Ovary (tissue), 3 donors: ENCODE measurements around the gene DAAM1.

ENCODE experiments used
- CTCF ChIP-seq, 3 donors: fragments of 450-650 bp in 2 of 3; fragments of 200-600 bp in 1 of 3; IDR thresholded peaks; one replicate each; pipeline versions ENCODE4 v1.5.1 to v1.8.0; 2016 to 2022; ENCODE audit warnings: antibody characterized with exemption in 3 of 3, mild to moderate bottlenecking in 1 of 3
- EP300 ChIP-seq: sonication (generic); formaldehyde crosslinking; IDR thresholded peaks from one replicate; pipeline ENCODE4 v1.6.1; 2017; ENCODE audit warnings: antibody characterized with exemption
- POLR2A ChIP-seq: fragments of 450-650 bp; IDR thresholded peaks from one replicate; pipeline ENCODE4 v1.6.1; 2017; ENCODE audit warnings: antibody characterized with exemption, mild to moderate bottlenecking, moderate library complexity
- donor health status: DM: no; HTN: no; CAD: no.

GRCh38 chr14:59406454-59407245, 218.2 kb downstream of the DAAM1 start:
- TF ChIP-seq CTCF (IDR thresholded peaks at IDR 0.05) (no peak), POLR2A (no peak), EP300 (no peak)
